ENCODE measurements around the gene OR9Q2. TPM values are rescaled to one million over a fixed set of nuclear protein-coding genes. Genes with fewer than 3 reads are reported as not detected.

The OR9Q2 gene, protein sequence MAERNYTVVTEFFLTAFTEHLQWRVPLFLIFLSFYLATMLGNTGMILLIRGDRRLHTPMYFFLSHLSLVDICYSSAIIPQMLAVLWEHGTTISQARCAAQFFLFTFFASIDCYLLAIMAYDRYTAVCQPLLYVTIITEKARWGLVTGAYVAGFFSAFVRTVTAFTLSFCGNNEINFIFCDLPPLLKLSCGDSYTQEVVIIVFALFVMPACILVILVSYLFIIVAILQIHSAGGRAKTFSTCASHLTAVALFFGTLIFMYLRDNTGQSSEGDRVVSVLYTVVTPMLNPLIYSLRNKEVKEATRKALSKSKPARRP
- polyA plus RNA-seq: not detected in 2 replicates

GRCh38 chr11:58188770-58189169 is at the start of gene OR9Q2:
OR9Q2 (plus strand) TSS chr11:58189070; CDS start chr11:58190491, 1,421 bp downstream.

GRCh38 chr11:58204042-58204441 is 15.2 kb downstream of the OR9Q2 start, which contains the start of gene OR1S2:
OR1S2 (minus strand) TSS chr11:58204142; CDS start chr11:58204142, 0 bp downstream.

GRCh38 chr11:58212420-58212819 is 23.6 kb downstream of the OR9Q2 start, which contains the start of gene OR1S1:
OR1S1 (plus strand) TSS chr11:58212720.

Other genes starting within 250 kb of the OR9Q2 start
- gene OR9Q1, start 165.2 kb upstream of the OR9Q2 start, polyA plus RNA-seq: not detected in 2 replicates
- gene OR6Q1, start 158.1 kb upstream of the OR9Q2 start, polyA plus RNA-seq: not detected in 2 replicates
- not detected in 2 replicates for gene OR9I1, start 63.5 kb upstream of the OR9Q2 start, polyA plus RNA-seq
- gene OR1S2, start 15.1 kb downstream of the OR9Q2 start, polyA plus RNA-seq: not detected in 2 replicates
- not detected in 2 replicates for gene OR1S1, start 23.6 kb downstream of the OR9Q2 start, polyA plus RNA-seq
- not detected in 2 replicates for gene OR10Q1, start 39.8 kb downstream of the OR9Q2 start, polyA plus RNA-seq
- not detected in 2 replicates for gene OR10W1, start 79.2 kb downstream of the OR9Q2 start, polyA plus RNA-seq
- gene OR5B17, start 170.0 kb downstream of the OR9Q2 start, polyA plus RNA-seq: not detected in 2 replicates
- gene OR5B3, start 217.8 kb downstream of the OR9Q2 start, polyA plus RNA-seq: not detected in 2 replicates
- gene OR5B2, start 239.1 kb downstream of the OR9Q2 start, polyA plus RNA-seq: not detected in 2 replicates